Fibroblast of skin of back (primary cell): ENCODE results near the gene TMLHE.
"Not testable (repeated sequence)": the region's sequence is repeated elsewhere in the genome, so short reads cannot be mapped to it uniquely, and the experiment has no call there.

Experiments
- DNase-seq: peaks from one replicate; pipeline ENCODE4 v3.0.0-alpha.2; 2013

The TMLHE gene

GRCh38 chrX:155495134-155495533, 117.6 kb downstream of the TMLHE start:
- not testable (repeated sequence) for DNase-seq

- DNase-seq, result not testable (repeated sequence)
These were observed 121.3 kb downstream of the TMLHE start for GRCh38 chrX:155491421-155491820.

GRCh38 chrX:155477136-155477535, 135.6 kb downstream of the TMLHE start:
- DNase-seq, result not testable (repeated sequence)

GRCh38 chrX:155466269-155466938, 146.3 kb downstream of the TMLHE start:
- not testable (repeated sequence) for DNase-seq

GRCh38 chrX:155460501-155460900, 152.3 kb downstream of the TMLHE start:
- not testable (repeated sequence) for DNase-seq

- DNase-seq, result not testable (repeated sequence)
These were observed 154.3 kb downstream of the TMLHE start, which contains the start of gene F8A3 for GRCh38 chrX:155458471-155458870. Gene F8A3, minus strand, starts transcription at chrX:155458620. Its CDS starts 20 bp downstream, at chrX:155458600.

- DNase-seq, result not testable (repeated sequence)
These were observed 154.8 kb downstream of the TMLHE start for GRCh38 chrX:155457761-155458447.

- DNase-seq, result no peak
These were observed 171.7 kb downstream of the TMLHE start for GRCh38 chrX:155441097-155441496.
